Measurements from ENCODE around the gene PPWD1.

PPWD1 gene

DNA sequence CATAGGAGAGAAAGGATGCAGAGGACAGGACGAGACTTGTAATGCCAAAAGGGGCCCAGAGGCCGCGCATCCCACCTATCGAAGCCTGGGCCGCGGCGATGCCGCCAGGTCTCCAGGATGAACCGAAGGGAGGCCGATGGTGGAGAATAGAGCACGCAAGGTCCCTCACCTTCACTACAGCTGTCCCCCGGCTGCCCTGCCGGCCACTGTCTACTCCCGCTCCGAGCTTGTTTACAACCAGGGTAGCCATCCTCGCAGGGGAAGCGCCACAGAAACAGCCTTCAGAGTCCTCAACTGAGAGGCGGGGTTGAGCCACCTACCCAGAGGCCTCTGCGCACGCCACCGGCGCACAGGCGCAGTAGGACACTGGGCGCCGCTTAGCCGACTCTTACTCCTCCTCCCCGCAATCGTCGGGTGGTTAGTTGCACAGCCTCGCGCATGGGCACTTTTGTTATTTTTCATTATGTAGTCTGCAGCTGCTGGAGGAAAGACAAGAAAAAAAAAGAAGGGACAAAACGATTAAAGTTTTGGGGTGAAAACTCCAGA, 61.0 kb downstream of the PPWD1 start, which contains the start of gene TRIM23:
Gene TRIM23 (minus strand): TSS at position 309 of the 546 bp plus-strand sequence. CDS start 59 bp downstream, at position 250.
- peak; percentile 91 for DNase-seq

DNA sequence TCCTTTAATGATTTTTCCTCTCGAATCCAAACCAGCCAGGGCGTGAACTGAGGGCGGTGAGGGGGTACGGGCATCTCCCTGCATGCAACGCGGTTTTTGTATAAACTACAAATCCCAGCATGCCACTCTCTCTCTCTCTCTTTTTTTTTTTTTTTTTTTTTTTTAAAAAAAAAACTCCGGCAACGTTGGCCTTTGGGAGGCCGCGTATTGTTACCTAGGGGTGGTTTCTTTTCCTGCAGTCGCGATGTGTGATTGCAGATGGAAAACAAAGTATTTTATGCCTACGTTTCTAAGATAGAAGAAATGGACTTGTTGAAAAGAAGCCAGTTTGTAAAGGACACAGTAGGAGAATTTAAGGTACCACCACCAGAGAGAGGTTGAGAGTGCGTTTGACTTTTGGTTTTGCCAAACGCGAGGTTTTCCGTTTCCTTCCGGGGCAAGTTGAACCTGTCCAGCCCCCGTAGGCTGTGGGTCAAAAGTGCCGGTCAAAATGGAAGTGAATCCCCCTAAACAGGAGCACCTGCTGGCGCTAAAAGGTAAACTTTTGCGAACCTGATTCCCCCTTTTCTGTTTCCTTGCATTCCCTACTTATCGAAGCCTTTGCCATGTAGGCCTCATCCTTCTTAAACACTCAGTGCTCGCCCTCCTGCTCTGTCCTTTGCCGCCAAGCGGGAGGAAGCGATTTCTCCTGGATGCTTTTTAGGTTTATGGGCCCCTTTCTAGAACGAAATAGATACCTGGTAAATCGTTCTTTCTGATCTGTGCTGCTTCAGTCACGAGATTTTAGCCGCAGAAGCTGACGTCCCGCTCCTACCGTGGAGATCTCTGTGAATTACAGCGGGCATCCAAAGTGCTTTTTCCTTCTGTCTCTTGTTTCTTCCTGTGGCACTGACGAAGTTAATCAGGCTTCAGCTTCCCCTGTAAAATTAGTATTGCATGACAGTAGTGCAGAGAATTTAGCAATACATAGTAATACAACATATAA, 61.8 kb downstream of the PPWD1 start, which contains the start of the genes SHLD3 and TRAPPC13:
Gene SHLD3 (plus strand): TSS at position 457 of the 985 bp plus-strand sequence. CDS start 4,561 bp downstream, outside the sequence.
Gene TRAPPC13 (plus strand): TSS at position 457 of the 985 bp plus-strand sequence. CDS start 34 bp downstream, at position 491.
- DNase-seq = peak; percentile 90

DNA sequence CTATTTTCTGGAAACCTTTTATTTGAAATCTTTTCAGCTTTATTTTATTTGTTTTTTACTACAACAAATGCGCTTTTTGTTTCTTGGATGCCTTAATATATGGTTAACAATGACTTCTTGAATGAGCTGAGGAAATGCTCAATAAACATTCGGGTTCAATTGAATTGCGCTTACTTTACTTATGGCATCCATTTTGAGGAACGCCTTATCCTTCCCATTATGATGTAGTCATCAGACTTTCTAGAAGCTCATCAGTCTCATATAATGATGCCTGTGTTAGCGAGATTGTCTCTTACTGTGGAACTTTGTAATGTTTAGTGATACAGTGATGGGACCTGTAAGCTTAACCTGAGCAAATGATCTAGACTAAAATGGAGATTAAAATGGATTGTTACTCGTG, 62.6 kb downstream of the PPWD1 start:
- no peak for DNase-seq

DNA sequence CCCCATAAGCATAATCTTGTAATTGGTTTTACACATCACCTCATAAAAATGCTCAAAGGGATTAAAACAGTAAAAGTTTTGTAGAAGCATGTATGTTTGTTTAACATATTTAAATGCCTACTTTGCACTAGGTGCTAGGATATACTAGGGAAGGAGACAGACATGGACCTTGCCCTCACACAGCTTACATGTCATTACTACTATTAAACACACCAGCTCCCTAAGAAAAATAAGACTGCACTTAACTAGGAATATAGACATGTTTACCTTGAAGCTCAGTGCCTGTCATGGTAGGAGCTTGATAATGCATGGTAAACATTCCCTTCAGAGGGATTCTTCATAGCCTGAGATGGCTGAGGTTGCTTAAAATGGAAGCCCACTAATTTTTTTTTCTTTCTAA, 67.9 kb downstream of the PPWD1 start:
- DNase-seq = no peak

Measured in COR-L47 (cell line).